ENCODE data around the gene EMILIN1. TPM values are rescaled to one million over a fixed set of nuclear protein-coding genes. Genes with fewer than 3 reads are reported as not detected.

EMILIN1 gene
- polyA plus RNA-seq, 3 donors from 2014 or later, result 0.80 to 1.3 (median 0.92) TPM

GRCh38 chr2:27133905-27134780 is 55.7 kb downstream of the EMILIN1 start, which contains the start of gene PREB:
PREB (minus strand) TSS chr2:27134636; CDS start chr2:27134421, 215 bp downstream.
- Mint-ChIP-seq H3K4me1 (peaks cover 16 to 33% of the 10 kb centered on the region in 2 donors), H3K36me3 (peaks cover 0 to 12% (median 0%) of the 10 kb centered on the region in 3 donors), H3K9me3 (no peaks in the 10 kb centered on the region), H3K4me3 (peak within 1 kb of the TSS; percentile 91 to 95 (median 94)), H3K27ac (peak within 1 kb of the TSS; percentile 91 to 98 (median 96)), H3K27me3 (ENCODE audit: low read depth in 3 of 3) (peaks cover 5 to 12% (median 10%) of the 10 kb centered on the region in 3 donors)
- peak; percentile 99 for DNase-seq

- Mint-ChIP-seq H3K9me3 (no peaks in the 10 kb centered on the region), H3K27ac (peak overlapping the region; percentile 91 to 98 (median 96)), H3K4me3 (peak overlapping the region; percentile 91 to 95 (median 94)), H3K27me3 (ENCODE audit: low read depth in 3 of 3) (peaks cover 5 to 12% (median 10%) of the 10 kb centered on the region in 3 donors), H3K36me3 (peaks cover 0 to 12% (median 0%) of the 10 kb centered on the region in 3 donors), H3K4me1 (peaks cover 16 to 33% of the 10 kb centered on the region in 2 donors)
- DNase-seq, result no peak
Observed at GRCh38 chr2:27134781-27135477, 56.5 kb downstream of the EMILIN1 start.

- no peak for DNase-seq
- H3K27ac Mint-ChIP-seq, result peak overlapping the region; percentile 26 to 91 (median 78)
- H3K27me3 Mint-ChIP-seq (ENCODE audit: low read depth in 3 of 3), result peaks cover 5 to 12% (median 10%) of the 10 kb centered on the region in 3 donors
- H3K9me3 Mint-ChIP-seq, result no peaks in the 10 kb centered on the region
- H3K4me3 Mint-ChIP-seq, result peak overlapping the region; percentile 91 to 95 (median 94)
- H3K36me3 Mint-ChIP-seq, result peaks cover 0 to 7% (median 0%) of the 10 kb centered on the region in 3 donors
- H3K4me1 Mint-ChIP-seq, result peaks cover 16 to 33% of the 10 kb centered on the region in 2 donors
Observed at GRCh38 chr2:27135478-27135955, 57.1 kb downstream of the EMILIN1 start.

Other genes starting within 250 kb of the EMILIN1 start
- gene DPYSL5, start 230.5 kb upstream of the EMILIN1 start, polyA plus RNA-seq, result not detected
- 1 to 10 TPM; 1.7 to 2.2 (median 1.9) TPM for gene MAPRE3, start 108.0 kb upstream of the EMILIN1 start, polyA plus RNA-seq
- gene TMEM214, start 45.6 kb upstream of the EMILIN1 start, polyA plus RNA-seq, result 10 to 100 TPM; 16.6 to 48.3 (median 17.6) TPM
- 10 to 100 TPM in 1 of 3 donors, 1 to 10 TPM in 2; 7.7 to 10.2 (median 8.9) TPM for gene AGBL5, start 26.9 kb upstream of the EMILIN1 start, polyA plus RNA-seq
- gene OST4, start 7.0 kb upstream of the EMILIN1 start, polyA plus RNA-seq, result 100 to 1,000 TPM; 677 to 899 (median 681) TPM
- gene KHK, start 8.2 kb downstream of the EMILIN1 start, polyA plus RNA-seq, result 1 to 10 TPM; 7.0 to 9.5 (median 8.4) TPM
- not detected for gene CGREF1, start 40.5 kb downstream of the EMILIN1 start, polyA plus RNA-seq
- gene ABHD1, start 45.2 kb downstream of the EMILIN1 start, polyA plus RNA-seq, result 1 to 10 TPM in 2 of 3 donors, under 1 TPM in 1; 0.38 to 5.5 (median 1.5) TPM
- gene PREB, start 56.0 kb downstream of the EMILIN1 start, polyA plus RNA-seq, result 100 to 1,000 TPM in 1 of 3 donors, 10 to 100 TPM in 2; 90.9 to 105 (median 94.2) TPM
- gene PRR30, start 60.8 kb downstream of the EMILIN1 start, polyA plus RNA-seq, result not detected
- not detected for gene TCF23, start 70.4 kb downstream of the EMILIN1 start, polyA plus RNA-seq
- gene ATRAID, start 133.4 kb downstream of the EMILIN1 start, polyA plus RNA-seq, result 100 to 1,000 TPM; 264 to 391 (median 388) TPM
- gene SLC5A6, start 133.7 kb downstream of the EMILIN1 start, polyA plus RNA-seq, result 10 to 100 TPM in 2 of 3 donors, 1 to 10 TPM in 1; 5.3 to 15.1 (median 11.5) TPM
- 10 to 100 TPM in 1 of 3 donors, 1 to 10 TPM in 2; 6.9 to 17.8 (median 8.5) TPM for gene CAD, start 138.8 kb downstream of the EMILIN1 start, polyA plus RNA-seq
- gene SLC30A3, start 184.4 kb downstream of the EMILIN1 start, polyA plus RNA-seq, result not detected
- gene DNAJC5G, start 196.8 kb downstream of the EMILIN1 start, polyA plus RNA-seq, result not detected
- gene TRIM54, start 203.8 kb downstream of the EMILIN1 start, polyA plus RNA-seq, result under 1 TPM; 0.12 to 0.49 (median 0.48) TPM
- gene UCN, start 229.8 kb downstream of the EMILIN1 start, polyA plus RNA-seq, result under 1 TPM in 1 of 3 donors, not detected in 2; 0.66 TPM
- gene MPV17, start 244.5 kb downstream of the EMILIN1 start, polyA plus RNA-seq, result 100 to 1,000 TPM; 101 to 276 (median 130) TPM

Measured in immature natural killer cell (primary cell).